Measurements from ENCODE around the gene ATP6V0C. TPM values are rescaled to one million over a fixed set of nuclear protein-coding genes. Genes with fewer than 3 reads are reported as not detected.

The ATP6V0C gene
- total and polyA plus RNA-seq, 2 of the 8 experiments (the other 6 are each of a cell fraction or from before 2014, with no cell fraction given), result 125 to 176 TPM

- Histone ChIP-seq H4K5ac (ENCODE audit: insufficient read length, low read depth, low read length) (no peak overlapping the region), H3K9me3 (ENCODE audit: insufficient read depth in 2 of 2, low read depth in 1 of 2, low read length in 1 of 2) (no peaks in the 10 kb centered on the region), H4K20me1 (replicated peaks in 1 of 2; ENCODE audit: control insufficient read depth in 1 of 2, insufficient read depth in 2 of 2, low read length in 2 of 2) (peaks cover 2 to 9% of the 10 kb centered on the region in 2 experiments), H3K4me2 (ENCODE audit: insufficient read depth in 1 of 2, low read depth in 2 of 2, low read length in 2 of 2) (no peak overlapping the region), H3K18ac (ENCODE audit: extremely low read depth, low read length) (no peak overlapping the region), H3K4me3 (ENCODE audit: extremely low read depth in 1 of 4, insufficient read depth in 2 of 4, low read depth in 3 of 4, low read length in 4 of 4) (no peak overlapping the region), H3K27me3 (replicated peaks in 1 of 4; ENCODE audit: control insufficient read depth in 3 of 4, extremely low read depth in 1 of 4, insufficient read depth in 3 of 4, low read length in 3 of 4) (no peaks in the 10 kb centered on the region; a peak in 1 of 7 replicates), H3K79me2 (ENCODE audit: control insufficient read depth in 1 of 2, insufficient read depth in 2 of 2, low read length in 2 of 2) (peaks cover 0 to 2% of the 10 kb centered on the region in 2 experiments; a peak in 1 of 4 replicates), H3K4ac (replicated peaks; ENCODE audit: insufficient read length, low read depth, low read length) (no peak overlapping the region), H2AK5ac (ENCODE audit: low read depth, low read length) (no peak overlapping the region), H2BK12ac (ENCODE audit: low read depth, low read length) (no peak overlapping the region), H3K4me1 (replicated peaks in 1 of 4; ENCODE audit: control insufficient read depth in 3 of 4, insufficient read depth in 4 of 4, low read length in 3 of 4) (peaks cover 0 to 3% (median 0%) of the 10 kb centered on the region in 4 experiments; a peak in 1 of 7 replicates), H3K23ac (ENCODE audit: insufficient read length) (no peak overlapping the region), H2AFZ (ENCODE audit: low read length) (no peak overlapping the region), H3K79me1 (ENCODE audit: low read depth, low read length) (peaks cover 17% of the 10 kb centered on the region), H2BK15ac (ENCODE audit: low read length) (no peak overlapping the region), H4K8ac (ENCODE audit: extremely low read depth, insufficient read depth, low read length) (no peak overlapping the region), H2BK120ac (replicated peaks; ENCODE audit: low read depth, low read length) (no peak overlapping the region), H3K14ac (ENCODE audit: insufficient read length) (no peak overlapping the region), H4K91ac (replicated peaks; ENCODE audit: insufficient read length, low read length) (no peak overlapping the region), H3K56ac (replicated peaks; ENCODE audit: insufficient read length, low read depth, low read length) (no peak overlapping the region), H2BK5ac (ENCODE audit: low read depth, low read length) (no peak overlapping the region), H2BK20ac (ENCODE audit: low read length) (no peak overlapping the region), H3K9ac (replicated peaks in 1 of 4; ENCODE audit: extremely low read depth in 1 of 4, low read depth in 3 of 4, low read length in 3 of 4) (no peak overlapping the region), H3K23me2 (ENCODE audit: low read depth, low read length) (no peaks in the 10 kb centered on the region), H3K36me3 (ENCODE audit: control insufficient read depth in 2 of 4, insufficient read depth in 4 of 4, low read length in 3 of 4) (no peaks in the 10 kb centered on the region), H3K27ac (ENCODE audit: low read depth, low read length) (no peak overlapping the region)
- ChIA-PET CTCF (ENCODE audit: partially characterized antibody) (interaction anchor here (0.7 to 3.6 kb wide), 7 partner anchors 16 to 345 kb away, joined by 3 to 32 read pairs (median 3); partner anchors contain the start of gene ATP6V0C), POLR2A (ENCODE audit: partially characterized antibody) (interaction anchor here (0.9 to 1.7 kb wide), 4 partner anchors 9 to 34 kb away, joined by 3 to 4 read pairs (median 4); partner anchors contain the start of genes AMDHD2, NTN3 and TEDC2)
- FAIRE-seq, result no peak
- 93% methylated on average over 13 of the region's 13 CpGs; no CpG with 5 or more reads in 1 of the 2 experiments for WGBS, 2 experiments (ENCODE audit: extremely low coverage in 1 of 2, insufficient coverage in 1 of 2, insufficient read length in 1 of 2, insufficient replicate concordance in 2 of 2, low coverage in 1 of 2, low lambda C conversion rate in 2 of 2, missing lambda C conversion rate in 1 of 2)
- DNase-seq (ENCODE audit: low read depth in 1 of 2, low spot score in 2 of 2), result no peak
- TF ChIP-seq HDAC2 (IDR thresholded peaks at IDR 0.05; ENCODE audit: borderline replicate concordance in 1 of 2, low read depth in 2 of 2, low read length in 2 of 2), result no peak
- no peak for TF ChIP-seq RFX5 (IDR thresholded peaks at IDR 0.05; ENCODE audit: borderline replicate concordance, low read depth, low read length)
- no peak for TF ChIP-seq EP300 (IDR thresholded peaks at IDR 0.05; ENCODE audit: borderline replicate concordance in 1 of 2, low read depth in 2 of 2, low read length in 2 of 2)
- no peak for TF ChIP-seq SRF (IDR thresholded peaks at IDR 0.05; ENCODE audit: low read depth, low read length)
- no peak for TF ChIP-seq ZNF274 (IDR thresholded peaks at IDR 0.05; ENCODE audit: borderline replicate concordance, extremely low read depth, low read length)
- TF ChIP-seq SIN3A (conservative IDR thresholded peaks at IDR 0.05 in 1 of 2, IDR thresholded peaks at IDR 0.05 in 1 of 2; ENCODE audit: low read depth in 1 of 2, low read length in 2 of 2), result no peak
- TF ChIP-seq RXRA (IDR thresholded peaks at IDR 0.05; ENCODE audit: insufficient read depth, low read depth, low read length), result no peak
- TF ChIP-seq POU5F1 (IDR thresholded peaks at IDR 0.05; ENCODE audit: low read depth, low read length), result no peak
- TF ChIP-seq EZH2 (IDR thresholded peaks at IDR 0.05; ENCODE audit: low read depth, low read length, severe bottlenecking), result no peak
- no peak for TF ChIP-seq BCL11A (IDR thresholded peaks at IDR 0.05; ENCODE audit: low read depth in 2 of 2, low read length in 2 of 2)
- TF ChIP-seq PHF8 (conservative IDR thresholded peaks at IDR 0.05; ENCODE audit: low read depth, low read length), result no peak
Measured at GRCh38 chr16:2484898-2485508, 28.7 kb upstream of the ATP6V0C start.

Measured in H1 (cell line).